GM23338 (cell line): ENCODE data around the gene KRTAP13-4. TPM values are rescaled to one million over a fixed set of nuclear protein-coding genes. Genes with fewer than 3 reads are reported as not detected.

Experiments used
- ATAC-seq: fragments of 200-7000 bp; cut with Tn5 transposase; 3 replicates; pipeline ENCODE4 v1.9.1; 2020
- DNase-seq: peaks from one replicate; pipeline ENCODE4 v3.0.0-alpha.2; 2015; ENCODE audit warnings: low spot score
- H2AFZ ChIP-seq: fragments of 200-600 bp; sonication (generic); 2 replicates; pipeline ENCODE4 v1.8.0; 2016; ENCODE audit warnings: antibody characterized with exemption, mild to moderate bottlenecking, moderate library complexity
- H3F3A ChIP-seq: fragments of 200-600 bp; sonication (generic); replicated peaks from 2 replicates; pipeline ENCODE4 v1.8.0; 2017; ENCODE audit warnings: antibody characterized with exemption, mixed run types, low read depth
- H3K27ac ChIP-seq: fragments of 200-600 bp; sonication (generic); 2 replicates; pipeline ENCODE4 v1.6.1; 2016; ENCODE audit warnings: low read depth
- H3K27me3 ChIP-seq: fragments of 200-600 bp; sonication (generic); 2 replicates; pipeline ENCODE4 v1.8.0; 2016; ENCODE audit warnings: mild to moderate bottlenecking, mixed run types, moderate library complexity; ENCODE audit not compliant: insufficient read depth
- H3K36me3 ChIP-seq: fragments of 200-600 bp; sonication (generic); 2 replicates; pipeline ENCODE4 v1.8.0; 2016; ENCODE audit warnings: mild to moderate bottlenecking; ENCODE audit not compliant: insufficient read depth
- H3K4me1 ChIP-seq: fragments of 200-600 bp; sonication (generic); 2 replicates; pipeline ENCODE4 v1.8.0; 2016; ENCODE audit warnings: mild to moderate bottlenecking, moderate library complexity; ENCODE audit not compliant: insufficient read depth
- H3K4me2 ChIP-seq: fragments of 200-600 bp; sonication (generic); 2 replicates; pipeline ENCODE4 v1.7.1; 2017; ENCODE audit warnings: mixed run types
- H3K4me3 ChIP-seq: fragments of 200-600 bp; sonication (generic); 2 replicates; pipeline ENCODE4 v1.6.1; 2016; ENCODE audit warnings: mixed run types
- H3K79me2 ChIP-seq: fragments of 200-600 bp; sonication (generic); replicated peaks from 2 replicates; pipeline ENCODE4 v1.8.0; 2017; ENCODE audit warnings: mild to moderate bottlenecking; ENCODE audit not compliant: insufficient read depth
- H3K9me2 ChIP-seq: fragments of 200-600 bp; sonication (generic); 2 replicates; pipeline ENCODE4 v1.8.0; 2017; ENCODE audit not compliant: insufficient read depth
- H4K20me1 ChIP-seq: fragments of 200-600 bp; sonication (generic); replicated peaks from 2 replicates; pipeline ENCODE4 v1.8.0; 2017; ENCODE audit warnings: mild to moderate bottlenecking; ENCODE audit not compliant: insufficient read depth
- H3K27ac Mint-ChIP-seq: 2 replicates; pipeline ENCODE4 v1.8.0; 2020; ENCODE audit warnings: inconsistent platforms, mild to moderate bottlenecking, moderate library complexity, mixed read lengths
- H3K27me3 Mint-ChIP-seq: 3 replicates; pipeline ENCODE4 v1.8.0; 2022; ENCODE audit warnings: low read depth, mild to moderate bottlenecking, moderate library complexity, mixed read lengths, inconsistent platforms; ENCODE audit not compliant: insufficient read depth, poor library complexity
- H3K36me3 Mint-ChIP-seq: 3 replicates; pipeline ENCODE4 v1.8.0; 2021; ENCODE audit warnings: low read depth, mild to moderate bottlenecking, inconsistent platforms, moderate library complexity, mixed read lengths
- H3K4me1 Mint-ChIP-seq: 3 replicates; pipeline ENCODE4 v1.8.0; 2020; ENCODE audit warnings: mild to moderate bottlenecking, inconsistent platforms, mixed read lengths
- H3K4me3 Mint-ChIP-seq: 3 replicates; pipeline ENCODE4 v1.8.0; 2021; ENCODE audit warnings: moderate library complexity, mild to moderate bottlenecking, inconsistent platforms, mixed read lengths
- H3K9me3 Mint-ChIP-seq: 3 replicates; pipeline ENCODE4 v1.8.0; 2020; ENCODE audit warnings: moderate library complexity, mild to moderate bottlenecking, inconsistent platforms, mixed read lengths
- CREB1 ChIP-seq: fragments of 250-450 bp; sonication (Bioruptor Pico); IDR thresholded peaks from 2 replicates; pipeline ENCODE4 v1.5.0; 2020; ENCODE audit warnings: low read depth, mild to moderate bottlenecking, moderate library complexity
- EZH2 ChIP-seq: fragments of 200-600 bp; sonication (generic); IDR thresholded peaks from one replicate; pipeline ENCODE4 v1.8.0; 2017; ENCODE audit warnings: antibody characterized with exemption, mild to moderate bottlenecking, low read depth; ENCODE audit not compliant: unreplicated experiment
- EZH2phosphoT487 ChIP-seq: fragments of 200-600 bp; sonication (generic); IDR thresholded peaks from one replicate; pipeline ENCODE4 v1.8.1; 2018; ENCODE audit warnings: antibody characterized with exemption; ENCODE audit not compliant: unreplicated experiment
- JUNB ChIP-seq: IDR thresholded peaks from one replicate; pipeline ENCODE4 v1.6.1; 2016; ENCODE audit warnings: antibody characterized with exemption; ENCODE audit not compliant: unreplicated experiment
- NANOG ChIP-seq: IDR thresholded peaks from 2 replicates; pipeline ENCODE4 v1.6.1; 2016; ENCODE audit warnings: antibody characterized with exemption, borderline replicate concordance
- POLR2AphosphoS5 ChIP-seq: IDR thresholded peaks from 2 replicates; pipeline ENCODE4 v1.6.1; 2016; ENCODE audit warnings: antibody characterized with exemption, low read depth
- STAT1 ChIP-seq: IDR thresholded peaks from one replicate; pipeline ENCODE4 v1.6.1; 2016; ENCODE audit warnings: antibody characterized with exemption; ENCODE audit not compliant: unreplicated experiment
- ZNF114 ChIP-seq: fragments of 250-450 bp; sonication (Bioruptor Pico); IDR thresholded peaks from 2 replicates; pipeline ENCODE4 v1.5.0; 2020; ENCODE audit warnings: mild to moderate bottlenecking, moderate library complexity
- ZNF331 ChIP-seq: fragments of 250-450 bp; sonication (Bioruptor Pico); IDR thresholded peaks from 2 replicates; pipeline ENCODE4 v1.5.0; 2020; ENCODE audit warnings: low read depth, mild to moderate bottlenecking, moderate library complexity
- polyA plus RNA-seq: library from polyadenylated mRNA; unstranded; fragments of >200 nt; fragmentation: Nextera tagmentation; extraction: Ambion mirVana; gene quantifications from 2 replicates; pipeline ENCODE4 v1.2.1, GENCODE V29; 2016
- total RNA-seq: library from RNA; depleted of rRNA; stranded (reverse); fragments of >200 nt; shearing (Covaris generic); gene quantifications from 2 replicates; pipeline ENCODE4 v1.2.3, GENCODE V29; 2014
- TF ChIP-seq, protein P1 (sequence below): fragments of 250-450 bp; sonication (Bioruptor Pico); IDR thresholded peaks from 2 replicates; pipeline ENCODE4 v1.5.0; 2020; ENCODE audit warnings: mild to moderate bottlenecking, moderate library complexity
- TF ChIP-seq, protein P2 (sequence below): IDR thresholded peaks from one replicate; pipeline ENCODE4 v1.6.1; 2018; ENCODE audit warnings: antibody characterized with exemption; ENCODE audit not compliant: unreplicated experiment
- TF ChIP-seq, protein P3 (sequence below): IDR thresholded peaks from 2 replicates; pipeline ENCODE4 v1.6.1; 2016; ENCODE audit warnings: antibody characterized with exemption
- TF ChIP-seq, protein P4 (sequence below), 2 experiments: fragments of 200-600 bp in 1 of 2; sonication (generic) in 1 of 2; conservative IDR thresholded peaks; 2 replicates each; pipeline versions ENCODE4 v1.5.1 to v1.6.1; 2016 to 2017; ENCODE audit warnings: antibody characterized with exemption in 2 of 2, low read depth in 2 of 2, mild to moderate bottlenecking in 2 of 2, moderate library complexity in 1 of 2

The KRTAP13-4 gene
- total and polyA plus RNA-seq, 2 experiments from 2014 or later: not detected

DNA sequence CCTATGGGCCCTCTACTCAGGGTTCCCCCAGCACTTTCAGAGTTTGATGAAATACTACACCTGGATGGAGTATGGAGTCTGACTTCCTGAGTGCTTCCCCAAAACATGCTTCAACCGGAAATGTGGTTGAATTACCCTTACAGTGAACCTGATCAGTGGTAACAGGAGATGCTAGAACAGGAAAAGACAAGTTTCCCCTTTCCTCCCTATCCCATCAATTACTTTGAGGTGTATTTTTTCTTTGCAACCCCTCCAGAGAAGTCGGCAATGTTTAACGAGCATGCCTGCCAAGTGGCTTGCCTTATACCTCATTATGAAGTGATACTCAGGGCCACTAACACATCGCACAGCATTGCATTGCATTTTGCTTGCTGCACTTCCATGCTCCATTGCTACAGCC lies 17.0 kb downstream of the KRTAP13-4 start:
- no peak overlapping the region for H3K4me3 Mint-ChIP-seq
- Histone ChIP-seq H4K20me1 (no peaks in the 10 kb centered on the region; the same call in 1 of the 2 replicates), H3K79me2 (no peaks in the 10 kb centered on the region)

More for the DNA sequence above, 17.0 kb downstream of the KRTAP13-4 start:
- ATAC-seq (no peak), DNase-seq (no peak)
- no peaks in the 10 kb centered on the region for H3K9me3 Mint-ChIP-seq
- no peaks in the 10 kb centered on the region for H3F3A ChIP-seq
- H3K27me3 ChIP-seq: no peaks in the 10 kb centered on the region
- peaks cover 22% of the 10 kb centered on the region for H3K4me1 Mint-ChIP-seq
- 0 out of 2 replicates have a peak, but pooled peaks cover 3% of the 10 kb centered on the region for H3K9me2 ChIP-seq
- peak overlapping the region; percentile 90; the same call in 1 of the 2 replicates for H2AFZ ChIP-seq
- no peaks in the 10 kb centered on the region for H3K36me3 ChIP-seq
- no peak overlapping the region for H3K27ac Mint-ChIP-seq
- H3K4me2 ChIP-seq: no peak overlapping the region
- H3K4me1 ChIP-seq: peaks cover 22% of the 10 kb centered on the region
- H3K36me3 Mint-ChIP-seq: no peaks in the 10 kb centered on the region
- H3K4me3 ChIP-seq: no peak overlapping the region
- H3K27me3 Mint-ChIP-seq: no peaks in the 10 kb centered on the region
- TF ChIP-seq EZH2 (no peak), JUNB (no peak), CREB1 (CRISPR knock-in tag) (no peak), POLR2AphosphoS5 (no peak), EZH2phosphoT487 (no peak), NANOG (no peak), ZNF331 (CRISPR knock-in tag) (no peak), ZNF114 (CRISPR knock-in tag) (no peak), STAT1 (no peak)
- TF ChIP-seq, protein P1, sequence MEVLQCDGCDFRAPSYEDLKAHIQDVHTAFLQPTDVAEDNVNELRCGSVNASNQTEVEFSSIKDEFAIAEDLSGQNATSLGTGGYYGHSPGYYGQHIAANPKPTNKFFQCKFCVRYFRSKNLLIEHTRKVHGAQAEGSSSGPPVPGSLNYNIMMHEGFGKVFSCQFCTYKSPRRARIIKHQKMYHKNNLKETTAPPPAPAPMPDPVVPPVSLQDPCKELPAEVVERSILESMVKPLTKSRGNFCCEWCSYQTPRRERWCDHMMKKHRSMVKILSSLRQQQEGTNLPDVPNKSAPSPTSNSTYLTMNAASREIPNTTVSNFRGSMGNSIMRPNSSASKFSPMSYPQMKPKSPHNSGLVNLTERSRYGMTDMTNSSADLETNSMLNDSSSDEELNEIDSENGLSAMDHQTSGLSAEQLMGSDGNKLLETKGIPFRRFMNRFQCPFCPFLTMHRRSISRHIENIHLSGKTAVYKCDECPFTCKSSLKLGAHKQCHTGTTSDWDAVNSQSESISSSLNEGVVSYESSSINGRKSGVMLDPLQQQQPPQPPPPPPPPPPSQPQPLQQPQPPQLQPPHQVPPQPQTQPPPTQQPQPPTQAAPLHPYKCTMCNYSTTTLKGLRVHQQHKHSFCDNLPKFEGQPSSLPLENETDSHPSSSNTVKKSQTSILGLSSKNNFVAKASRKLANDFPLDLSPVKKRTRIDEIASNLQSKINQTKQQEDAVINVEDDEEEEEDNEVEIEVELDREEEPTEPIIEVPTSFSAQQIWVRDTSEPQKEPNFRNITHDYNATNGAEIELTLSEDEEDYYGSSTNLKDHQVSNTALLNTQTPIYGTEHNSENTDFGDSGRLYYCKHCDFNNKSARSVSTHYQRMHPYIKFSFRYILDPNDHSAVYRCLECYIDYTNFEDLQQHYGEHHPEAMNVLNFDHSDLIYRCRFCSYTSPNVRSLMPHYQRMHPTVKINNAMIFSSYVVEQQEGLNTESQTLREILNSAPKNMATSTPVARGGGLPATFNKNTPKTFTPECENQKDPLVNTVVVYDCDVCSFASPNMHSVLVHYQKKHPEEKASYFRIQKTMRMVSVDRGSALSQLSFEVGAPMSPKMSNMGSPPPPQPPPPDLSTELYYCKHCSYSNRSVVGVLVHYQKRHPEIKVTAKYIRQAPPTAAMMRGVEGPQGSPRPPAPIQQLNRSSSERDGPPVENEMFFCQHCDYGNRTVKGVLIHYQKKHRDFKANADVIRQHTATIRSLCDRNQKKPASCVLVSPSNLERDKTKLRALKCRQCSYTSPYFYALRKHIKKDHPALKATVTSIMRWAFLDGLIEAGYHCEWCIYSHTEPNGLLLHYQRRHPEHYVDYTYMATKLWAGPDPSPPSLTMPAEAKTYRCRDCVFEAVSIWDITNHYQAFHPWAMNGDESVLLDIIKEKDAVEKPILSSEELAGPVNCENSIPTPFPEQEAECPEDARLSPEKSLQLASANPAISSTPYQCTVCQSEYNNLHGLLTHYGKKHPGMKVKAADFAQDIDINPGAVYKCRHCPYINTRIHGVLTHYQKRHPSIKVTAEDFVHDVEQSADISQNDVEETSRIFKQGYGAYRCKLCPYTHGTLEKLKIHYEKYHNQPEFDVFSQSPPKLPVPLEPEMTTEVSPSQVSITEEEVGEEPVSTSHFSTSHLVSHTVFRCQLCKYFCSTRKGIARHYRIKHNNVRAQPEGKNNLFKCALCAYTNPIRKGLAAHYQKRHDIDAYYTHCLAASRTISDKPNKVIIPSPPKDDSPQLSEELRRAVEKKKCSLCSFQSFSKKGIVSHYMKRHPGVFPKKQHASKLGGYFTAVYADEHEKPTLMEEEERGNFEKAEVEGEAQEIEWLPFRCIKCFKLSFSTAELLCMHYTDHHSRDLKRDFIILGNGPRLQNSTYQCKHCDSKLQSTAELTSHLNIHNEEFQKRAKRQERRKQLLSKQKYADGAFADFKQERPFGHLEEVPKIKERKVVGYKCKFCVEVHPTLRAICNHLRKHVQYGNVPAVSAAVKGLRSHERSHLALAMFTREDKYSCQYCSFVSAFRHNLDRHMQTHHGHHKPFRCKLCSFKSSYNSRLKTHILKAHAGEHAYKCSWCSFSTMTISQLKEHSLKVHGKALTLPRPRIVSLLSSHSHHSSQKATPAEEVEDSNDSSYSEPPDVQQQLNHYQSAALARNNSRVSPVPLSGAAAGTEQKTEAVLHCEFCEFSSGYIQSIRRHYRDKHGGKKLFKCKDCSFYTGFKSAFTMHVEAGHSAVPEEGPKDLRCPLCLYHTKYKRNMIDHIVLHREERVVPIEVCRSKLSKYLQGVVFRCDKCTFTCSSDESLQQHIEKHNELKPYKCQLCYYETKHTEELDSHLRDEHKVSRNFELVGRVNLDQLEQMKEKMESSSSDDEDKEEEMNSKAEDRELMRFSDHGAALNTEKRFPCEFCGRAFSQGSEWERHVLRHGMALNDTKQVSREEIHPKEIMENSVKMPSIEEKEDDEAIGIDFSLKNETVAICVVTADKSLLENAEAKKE (CRISPR knock-in tag): no peak
- TF ChIP-seq, protein P2, sequence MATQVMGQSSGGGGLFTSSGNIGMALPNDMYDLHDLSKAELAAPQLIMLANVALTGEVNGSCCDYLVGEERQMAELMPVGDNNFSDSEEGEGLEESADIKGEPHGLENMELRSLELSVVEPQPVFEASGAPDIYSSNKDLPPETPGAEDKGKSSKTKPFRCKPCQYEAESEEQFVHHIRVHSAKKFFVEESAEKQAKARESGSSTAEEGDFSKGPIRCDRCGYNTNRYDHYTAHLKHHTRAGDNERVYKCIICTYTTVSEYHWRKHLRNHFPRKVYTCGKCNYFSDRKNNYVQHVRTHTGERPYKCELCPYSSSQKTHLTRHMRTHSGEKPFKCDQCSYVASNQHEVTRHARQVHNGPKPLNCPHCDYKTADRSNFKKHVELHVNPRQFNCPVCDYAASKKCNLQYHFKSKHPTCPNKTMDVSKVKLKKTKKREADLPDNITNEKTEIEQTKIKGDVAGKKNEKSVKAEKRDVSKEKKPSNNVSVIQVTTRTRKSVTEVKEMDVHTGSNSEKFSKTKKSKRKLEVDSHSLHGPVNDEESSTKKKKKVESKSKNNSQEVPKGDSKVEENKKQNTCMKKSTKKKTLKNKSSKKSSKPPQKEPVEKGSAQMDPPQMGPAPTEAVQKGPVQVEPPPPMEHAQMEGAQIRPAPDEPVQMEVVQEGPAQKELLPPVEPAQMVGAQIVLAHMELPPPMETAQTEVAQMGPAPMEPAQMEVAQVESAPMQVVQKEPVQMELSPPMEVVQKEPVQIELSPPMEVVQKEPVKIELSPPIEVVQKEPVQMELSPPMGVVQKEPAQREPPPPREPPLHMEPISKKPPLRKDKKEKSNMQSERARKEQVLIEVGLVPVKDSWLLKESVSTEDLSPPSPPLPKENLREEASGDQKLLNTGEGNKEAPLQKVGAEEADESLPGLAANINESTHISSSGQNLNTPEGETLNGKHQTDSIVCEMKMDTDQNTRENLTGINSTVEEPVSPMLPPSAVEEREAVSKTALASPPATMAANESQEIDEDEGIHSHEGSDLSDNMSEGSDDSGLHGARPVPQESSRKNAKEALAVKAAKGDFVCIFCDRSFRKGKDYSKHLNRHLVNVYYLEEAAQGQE: no peak
- TF ChIP-seq, protein P3, sequence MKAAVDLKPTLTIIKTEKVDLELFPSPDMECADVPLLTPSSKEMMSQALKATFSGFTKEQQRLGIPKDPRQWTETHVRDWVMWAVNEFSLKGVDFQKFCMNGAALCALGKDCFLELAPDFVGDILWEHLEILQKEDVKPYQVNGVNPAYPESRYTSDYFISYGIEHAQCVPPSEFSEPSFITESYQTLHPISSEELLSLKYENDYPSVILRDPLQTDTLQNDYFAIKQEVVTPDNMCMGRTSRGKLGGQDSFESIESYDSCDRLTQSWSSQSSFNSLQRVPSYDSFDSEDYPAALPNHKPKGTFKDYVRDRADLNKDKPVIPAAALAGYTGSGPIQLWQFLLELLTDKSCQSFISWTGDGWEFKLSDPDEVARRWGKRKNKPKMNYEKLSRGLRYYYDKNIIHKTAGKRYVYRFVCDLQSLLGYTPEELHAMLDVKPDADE: no peak
- TF ChIP-seq, protein P4, sequence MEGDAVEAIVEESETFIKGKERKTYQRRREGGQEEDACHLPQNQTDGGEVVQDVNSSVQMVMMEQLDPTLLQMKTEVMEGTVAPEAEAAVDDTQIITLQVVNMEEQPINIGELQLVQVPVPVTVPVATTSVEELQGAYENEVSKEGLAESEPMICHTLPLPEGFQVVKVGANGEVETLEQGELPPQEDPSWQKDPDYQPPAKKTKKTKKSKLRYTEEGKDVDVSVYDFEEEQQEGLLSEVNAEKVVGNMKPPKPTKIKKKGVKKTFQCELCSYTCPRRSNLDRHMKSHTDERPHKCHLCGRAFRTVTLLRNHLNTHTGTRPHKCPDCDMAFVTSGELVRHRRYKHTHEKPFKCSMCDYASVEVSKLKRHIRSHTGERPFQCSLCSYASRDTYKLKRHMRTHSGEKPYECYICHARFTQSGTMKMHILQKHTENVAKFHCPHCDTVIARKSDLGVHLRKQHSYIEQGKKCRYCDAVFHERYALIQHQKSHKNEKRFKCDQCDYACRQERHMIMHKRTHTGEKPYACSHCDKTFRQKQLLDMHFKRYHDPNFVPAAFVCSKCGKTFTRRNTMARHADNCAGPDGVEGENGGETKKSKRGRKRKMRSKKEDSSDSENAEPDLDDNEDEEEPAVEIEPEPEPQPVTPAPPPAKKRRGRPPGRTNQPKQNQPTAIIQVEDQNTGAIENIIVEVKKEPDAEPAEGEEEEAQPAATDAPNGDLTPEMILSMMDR (conservative IDR thresholded peaks at IDR 0.05; ENCODE audit: low read depth in 2 of 2): no peak
- H3K27ac ChIP-seq: no peak overlapping the region
